HepG2 (cell line): ENCODE data around the gene DIABLO. TPM values are rescaled to one million over a fixed set of nuclear protein-coding genes. Genes with fewer than 3 reads are reported as not detected.

Experiments
- ATAC-seq: fragments of 200-7000 bp; cut with Tn5 transposase; 3 replicates; pipeline ENCODE4 v1.9.1; 2020; ENCODE audit warnings: mild to moderate bottlenecking, moderate library complexity
- BruUV-seq: library from RNA; stranded (reverse); fragments of 400-500 nt; replicated peaks from 2 replicates; lab custom pipeline; 2021; lab: Mats Ljungman, UMichigan
- CTCF ChIA-PET: fragments of 300-600 bp; formaldehyde crosslinking; extraction: SDS; loops from one replicate; lab custom pipeline; 2021; ENCODE audit warnings: low total read pairs, inconsistent platforms, low intra/inter-chr PET ratio; lab: Yijun Ruan, JAX
- POLR2A ChIA-PET: fragments of 350-600 bp; sonication (Branson Sonifier 250); formaldehyde crosslinking; loops from one replicate; lab custom pipeline; 2020; ENCODE audit warnings: antibody characterized with exemption, inconsistent platforms; lab: Yijun Ruan, JAX
- DNase-seq: peaks from one replicate; pipeline ENCODE4 v3.0.0-alpha.2; 2015; ENCODE audit warnings: low spot score
- FAIRE-seq: peaks from 3 replicates; lab custom pipeline; 2011; peaks lifted over from hg19 to GRCh38; lab: Jason Lieb, UNC
- H2AFZ ChIP-seq: one replicate; pipeline ENCODE4 v1.6.1; 2011; ENCODE audit warnings: low read length, inconsistent platforms
- H3K27ac ChIP-seq: fragments of 300-600 bp; 3 replicates; pipeline ENCODE4 v1.8.0; 2011; ENCODE audit warnings: mixed run types, mild to moderate bottlenecking, mixed read lengths, low read length, inconsistent platforms; ENCODE audit not compliant: insufficient read depth; ENCODE audit errors: extremely low read length
- H3K27me3 ChIP-seq, 2 experiments: fragments of 200-600 bp in 1 of 2; 2 replicates in 1 of 2; 3 replicates in 1 of 2; pipeline versions ENCODE4 v1.6.0 to v1.8.0; 2011; ENCODE audit warnings: low read length in 2 of 2, mild to moderate bottlenecking in 2 of 2, moderate library complexity in 2 of 2, inconsistent platforms in 1 of 2; ENCODE audit not compliant: insufficient read depth in 2 of 2, control insufficient read depth in 1 of 2
- H3K36me3 ChIP-seq, 2 experiments: fragments of 200-600 bp in 1 of 2; replicated peaks in 1 of 2; 2 replicates in 1 of 2; 3 replicates in 1 of 2; pipeline versions ENCODE4 v1.5.1 to v1.8.0; 2011; ENCODE audit warnings: low read length in 2 of 2, inconsistent platforms in 1 of 2; ENCODE audit not compliant: insufficient read depth in 2 of 2, control insufficient read depth in 1 of 2
- H3K4me1 ChIP-seq: 2 replicates; pipeline ENCODE4 v1.5.1; 2012; ENCODE audit warnings: low read length, inconsistent platforms; ENCODE audit not compliant: insufficient read depth
- H3K4me2 ChIP-seq: 2 replicates; pipeline ENCODE4 v1.6.0; 2011; ENCODE audit warnings: low read depth, low read length, inconsistent platforms
- H3K4me3 ChIP-seq, 3 experiments: fragments of 200-600 bp in 1 of 3; sonication (generic), shearing (Covaris generic) in 1 of 3; replicated peaks in 1 of 3; 2 replicates each; pipeline ENCODE4 v1.5.1; 2011 to 2016; ENCODE audit warnings: low read length in 3 of 3, inconsistent platforms in 2 of 3, low read depth in 2 of 3, mild to moderate bottlenecking in 2 of 3, control low read depth in 1 of 3, mixed read lengths in 1 of 3; ENCODE audit not compliant: insufficient read depth in 1 of 3
- H3K79me2 ChIP-seq: one replicate; pipeline ENCODE4 v1.6.1; 2011; ENCODE audit warnings: low read length, inconsistent platforms; ENCODE audit not compliant: insufficient read depth
- H3K9ac ChIP-seq: 2 replicates; pipeline ENCODE4 v1.6.0; 2011; ENCODE audit warnings: mild to moderate bottlenecking, low read depth, low read length, inconsistent platforms; ENCODE audit not compliant: insufficient read depth
- H3K9me3 ChIP-seq: 2 replicates; pipeline ENCODE4 v1.5.1; 2012; ENCODE audit warnings: mild to moderate bottlenecking, low read length
- H4K20me1 ChIP-seq: 2 replicates; pipeline ENCODE4 v1.6.0; 2011; ENCODE audit warnings: inconsistent platforms, mild to moderate bottlenecking, low read length, moderate library complexity; ENCODE audit not compliant: insufficient read depth
- ARID4A ChIP-seq: sonication (generic); formaldehyde crosslinking; IDR thresholded peaks from 2 replicates; pipeline ENCODE4 v1.5.0; 2020; ENCODE audit warnings: mild to moderate bottlenecking, missing genetic modification reagents, borderline replicate concordance
- ZNF547 ChIP-seq: sonication (generic); formaldehyde crosslinking; IDR thresholded peaks from 2 replicates; pipeline ENCODE4 v1.5.1; 2020; ENCODE audit warnings: mild to moderate bottlenecking, missing genetic modification reagents
- WGBS: methylation state at CpG from one replicate; pipeline ENCODE4 v1.1.6; 2017; ENCODE audit warnings: low lambda C conversion rate; 5-methylcytosine and 5-hydroxymethylcytosine counted together
- in situ Hi-C: cut with HindIII; loops from 2 replicates; pipeline ENCODE4 v1.10.0; 2017; ENCODE audit warnings: low pct_unique_long_range_greater_than_20kb; ENCODE audit not compliant: extremely low pct_ligation_motif_present
- intact Hi-C: fragments of 100-400 bp; cut with micrococcal nuclease; formaldehyde crosslinking; loops from one replicate; pipeline ENCODE4 v1.10.0; 2022; ENCODE audit not compliant: unreplicated experiment
- polyA plus RNA-seq, 8 experiments: library from polyadenylated mRNA; depleted of rRNA in 3 of 8; stranded (reverse) in 7 of 8; unstranded in 1 of 8; fragments of >200 nt; fragmentation: Illumina TruSeq in 4 of 8; extraction: Trizol in 4 of 8; gene quantifications; 2 replicates each; pipeline versions ENCODE4 v1.2.1 to v1.2.3, GENCODE V29; 2011 to 2016; ENCODE audit warnings: low read depth in 4 of 8, missing spikeins in 1 of 8, mixed read lengths in 1 of 8; ENCODE audit not compliant: insufficient read depth in 1 of 8
- total RNA-seq, 5 experiments: library from RNA; depleted of rRNA; stranded (reverse); fragments of >200 nt; fragmentation: Illumina TruSeq; extraction: Trizol; gene quantifications; 2 replicates each; pipeline ENCODE4 v1.2.3, GENCODE V29; 2016; ENCODE audit warnings: low read depth in 1 of 5

DIABLO gene
- total and polyA plus RNA-seq, 2 of the 13 experiments (the other 11 are each of a cell fraction or from before 2014, with no cell fraction given) = 20.7 to 70.9 TPM

- Histone ChIP-seq H3K9ac (no peak overlapping the region), H3K4me2 (no peak overlapping the region), H2AFZ (no peak overlapping the region), H3K27me3 (peaks cover 8 to 31% of the 10 kb centered on the region in 2 experiments), H3K36me3 (no peaks in the 10 kb centered on the region), H3K79me2 (no peaks in the 10 kb centered on the region), H3K27ac (no peak overlapping the region), H4K20me1 (no peaks in the 10 kb centered on the region), H3K4me1 (peaks cover 17% of the 10 kb centered on the region)
- intact Hi-C loops = loop anchor here (2.0 kb wide), 1 partner anchor 135 kb away; no protein-coding TSS in a partner anchor
- DNase-seq = no peak
- in situ Hi-C loops = loop anchor here (10.0 kb wide), 1 partner anchor 135 kb away; no protein-coding TSS in a partner anchor
- no peak for FAIRE-seq
- CTCF ChIA-PET = interaction anchor here (0.7 to 2.2 kb wide), 4 partner anchors 53 to 135 kb away, joined by 3 to 21 read pairs (median 8); no protein-coding TSS in a partner anchor
- POLR2A ChIA-PET = no interaction called here
- WGBS = 44% methylated on average over 23 of the region's 34 CpGs
- ATAC-seq = peak; percentile 20; the same call in 1 of the 3 replicates
- BruUV-seq = no TSS peak
- TF ChIP-seq ZNF547 (CRISPR knock-in tag) = no peak
- TF ChIP-seq ARID4A (CRISPR knock-in tag) = 0 out of 2 replicates have a peak, but pooled peaks have one; percentile 8
- TF ChIP-seq, all 625 proteins: peak for 1
- H3K4me3 ChIP-seq = no peak overlapping the region
- H3K9me3 ChIP-seq = no peaks in the 10 kb centered on the region
Observed at GRCh38 chr12:122189626-122190475, 36.0 kb downstream of the DIABLO start.
